HUES6 (cell line): Measurements from ENCODE around the gene ZFC3H1.
A peak's percentile ranks its signal among the peaks of the same experiment; 100 is the strongest.

Experiments
- H3K27ac ChIP-seq: 2 replicates; pipeline ENCODE4 v1.7.0; 2013; ENCODE audit warnings: low read depth, mild to moderate bottlenecking, low read length, inconsistent platforms
- H3K27me3 ChIP-seq: 2 replicates; pipeline ENCODE4 v1.6.1; 2013; ENCODE audit warnings: low read length; ENCODE audit not compliant: control insufficient read depth, insufficient read depth
- H3K36me3 ChIP-seq: 2 replicates; pipeline ENCODE4 v1.6.1; 2013; ENCODE audit warnings: low read length; ENCODE audit not compliant: control insufficient read depth, insufficient read depth
- H3K4me1 ChIP-seq: 2 replicates; pipeline ENCODE4 v1.6.1; 2013; ENCODE audit warnings: low read length; ENCODE audit not compliant: control insufficient read depth, insufficient read depth
- H3K4me3 ChIP-seq: 2 replicates; pipeline ENCODE4 v1.5.1; 2013; ENCODE audit warnings: low read depth, low read length
- H3K9ac ChIP-seq: one replicate; pipeline ENCODE4 v1.6.1; 2013; ENCODE audit warnings: mild to moderate bottlenecking, low read length
- H3K9me3 ChIP-seq: 2 replicates; pipeline ENCODE4 v1.6.1; 2013; ENCODE audit warnings: low read depth, low read length; ENCODE audit not compliant: control insufficient read depth, insufficient read depth

The ZFC3H1 gene

GRCh38 chr12:71671816-71672215, 8.2 kb upstream of the ZFC3H1 start:
- no peak overlapping the region for H3K27ac ChIP-seq
- H3K36me3 ChIP-seq = no peaks in the 10 kb centered on the region

GRCh38 chr12:71671311-71671710, 7.7 kb upstream of the ZFC3H1 start:
- H3K36me3 ChIP-seq = no peaks in the 10 kb centered on the region
- no peaks in the 10 kb centered on the region for H3K27me3 ChIP-seq
- H3K9me3 ChIP-seq = no peaks in the 10 kb centered on the region
- no peak overlapping the region for H3K9ac ChIP-seq
- H3K27ac ChIP-seq = no peak overlapping the region
- peaks cover 6% of the 10 kb centered on the region; the same call in 1 of the 2 replicates for H3K4me1 ChIP-seq
- no peak overlapping the region for H3K4me3 ChIP-seq

More at GRCh38 chr12:71671816-71672215, 8.2 kb upstream of the ZFC3H1 start:
- Histone ChIP-seq H3K4me1 (peaks cover 6% of the 10 kb centered on the region; the same call in 1 of the 2 replicates), H3K4me3 (no peak overlapping the region), H3K9ac (no peak overlapping the region), H3K9me3 (no peaks in the 10 kb centered on the region), H3K27me3 (no peaks in the 10 kb centered on the region)

GRCh38 chr12:71666259-71666658, 2.6 kb upstream of the ZFC3H1 start:
- Histone ChIP-seq H3K36me3 (no peaks in the 10 kb centered on the region), H3K4me3 (no peak overlapping the region), H3K9ac (no peak overlapping the region), H3K27ac (no peak overlapping the region), H3K4me1 (no peaks in the 10 kb centered on the region), H3K27me3 (no peaks in the 10 kb centered on the region), H3K9me3 (no peaks in the 10 kb centered on the region)

DNA sequence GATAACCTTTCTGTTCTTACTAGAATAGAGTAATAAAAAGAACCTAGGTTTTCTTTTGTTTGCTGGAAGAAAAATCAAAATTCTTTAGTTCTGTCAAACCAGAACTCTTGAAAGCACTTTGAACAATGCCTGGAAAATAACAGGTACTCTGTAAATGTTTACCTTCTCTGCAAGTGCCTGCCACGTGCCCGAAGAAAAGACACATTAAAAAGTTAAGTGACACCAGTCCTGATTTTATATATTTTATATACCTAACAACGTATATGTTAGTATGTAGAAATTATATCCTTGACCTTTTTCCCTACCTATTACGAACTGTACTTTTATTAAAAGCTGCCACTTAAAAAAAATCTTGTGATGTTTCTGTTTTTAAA, 1.4 kb upstream of the ZFC3H1 start:
- H3K9ac ChIP-seq = peak overlapping the region; percentile 94
- H3K36me3 ChIP-seq = peaks cover 4% of the 10 kb centered on the region
- no peaks in the 10 kb centered on the region for H3K4me1 ChIP-seq
- no peaks in the 10 kb centered on the region for H3K27me3 ChIP-seq
- no peaks in the 10 kb centered on the region for H3K9me3 ChIP-seq
- H3K4me3 ChIP-seq = peak overlapping the region; percentile 94
- H3K27ac ChIP-seq = peak overlapping the region; percentile 87; the same call in 1 of the 2 replicates

- Histone ChIP-seq H3K4me1 (no peaks in the 10 kb centered on the region), H3K9ac (peak overlapping the region; percentile 94), H3K27ac (peak overlapping the region; percentile 87), H3K4me3 (peak overlapping the region; percentile 94), H3K9me3 (no peaks in the 10 kb centered on the region), H3K36me3 (peaks cover 9% of the 10 kb centered on the region), H3K27me3 (no peaks in the 10 kb centered on the region)
These were observed 902 bp upstream of the ZFC3H1 start for GRCh38 chr12:71664411-71665089.

GRCh38 chr12:71662849-71663560, 643 bp downstream of the ZFC3H1 start:
- peaks cover 24% of the 10 kb centered on the region for H3K36me3 ChIP-seq
- no peaks in the 10 kb centered on the region for H3K27me3 ChIP-seq
- peak overlapping the region; percentile 70; the same call in 1 of the 2 replicates for H3K27ac ChIP-seq
- no peaks in the 10 kb centered on the region for H3K9me3 ChIP-seq
- no peaks in the 10 kb centered on the region for H3K4me1 ChIP-seq
- H3K4me3 ChIP-seq = peak overlapping the region; percentile 94
- H3K9ac ChIP-seq = peak overlapping the region; percentile 94

DNA sequence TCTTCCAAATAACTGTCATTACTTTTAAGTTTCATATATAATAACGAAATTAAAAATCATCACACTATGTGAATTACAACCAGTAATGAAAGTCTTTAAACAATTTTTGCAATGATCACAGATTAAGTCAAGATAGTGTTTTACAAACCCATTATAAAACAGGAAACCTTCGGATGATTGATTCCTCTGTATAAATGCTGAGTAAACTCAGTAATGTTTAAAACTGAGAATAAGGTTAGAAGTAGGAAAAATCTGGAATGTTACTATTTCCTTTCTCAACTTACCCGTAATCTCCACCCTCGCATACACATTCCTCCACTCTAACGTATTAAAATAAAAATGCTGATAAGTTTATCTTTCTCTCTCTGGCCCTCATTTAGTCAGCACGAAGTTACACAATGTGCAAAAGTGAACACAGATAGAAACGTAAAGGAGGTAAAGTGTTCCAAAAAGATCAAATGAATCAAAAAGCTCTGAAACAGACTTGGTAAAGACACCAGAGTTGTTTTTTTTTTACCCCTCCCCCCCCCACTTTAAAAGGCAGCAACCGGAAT, 1.6 kb downstream of the ZFC3H1 start:
- Histone ChIP-seq H3K9me3 (no peaks in the 10 kb centered on the region), H3K27ac (no peak overlapping the region), H3K4me3 (peak overlapping the region; percentile 94)

DNA sequence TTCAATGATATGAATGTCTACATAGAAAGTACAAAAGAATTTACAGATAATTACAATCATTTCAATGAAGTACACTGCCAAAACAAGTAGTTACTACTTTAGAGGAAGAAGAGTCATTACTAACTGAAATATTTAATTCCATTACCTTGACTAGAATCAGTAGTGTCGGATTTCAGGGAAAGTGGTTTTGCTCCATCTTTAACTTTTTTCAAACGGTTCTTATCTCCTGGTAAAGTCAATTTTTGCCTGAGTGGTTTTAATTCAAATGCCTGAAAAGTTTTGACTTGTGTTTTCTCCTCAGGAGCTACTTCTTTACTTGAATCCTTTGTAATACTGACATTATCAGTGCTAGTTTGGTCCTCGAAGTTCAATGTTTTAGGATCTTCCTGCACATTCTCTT, 6.9 kb downstream of the ZFC3H1 start:
- Histone ChIP-seq H3K36me3 (peaks cover 83% of the 10 kb centered on the region), H3K9ac (no peak overlapping the region), H3K4me3 (no peak overlapping the region), H3K4me1 (no peaks in the 10 kb centered on the region), H3K27ac (no peak overlapping the region), H3K9me3 (peaks cover 4% of the 10 kb centered on the region; the same call in 1 of the 2 replicates), H3K27me3 (no peaks in the 10 kb centered on the region)

More for the DNA sequence above, 1.6 kb downstream of the ZFC3H1 start:
- H3K27me3 ChIP-seq = no peaks in the 10 kb centered on the region
- peak overlapping the region; percentile 94 for H3K9ac ChIP-seq
- no peaks in the 10 kb centered on the region for H3K4me1 ChIP-seq
- peaks cover 33% of the 10 kb centered on the region for H3K36me3 ChIP-seq

- H3K9ac ChIP-seq = no peak overlapping the region
- H3K27me3 ChIP-seq = no peaks in the 10 kb centered on the region
- no peaks in the 10 kb centered on the region for H3K4me1 ChIP-seq
- H3K9me3 ChIP-seq = peaks cover 4% of the 10 kb centered on the region; the same call in 1 of the 2 replicates
- H3K27ac ChIP-seq = no peak overlapping the region
- no peak overlapping the region for H3K4me3 ChIP-seq
- peaks cover 92% of the 10 kb centered on the region for H3K36me3 ChIP-seq
These were observed 7.7 kb downstream of the ZFC3H1 start for GRCh38 chr12:71655907-71656306.

DNA sequence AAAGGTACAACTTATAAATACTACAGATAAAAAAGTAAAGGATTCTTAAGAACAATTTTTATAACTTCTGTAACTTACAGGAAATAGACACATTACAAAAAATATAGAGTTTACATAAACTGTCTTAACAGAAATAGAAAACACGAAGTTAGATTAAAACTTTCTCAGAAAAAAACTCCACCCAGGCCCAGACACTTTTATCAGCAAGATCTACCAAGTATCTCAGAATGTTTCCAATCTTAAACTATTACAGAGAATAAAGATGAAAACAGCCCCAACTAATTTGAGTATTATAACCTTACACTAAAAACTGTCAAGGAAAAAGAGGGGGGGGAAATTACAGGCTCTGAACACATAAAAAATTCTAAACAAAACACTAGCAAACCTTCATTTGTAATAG, 8.2 kb downstream of the ZFC3H1 start:
- peaks cover 96% of the 10 kb centered on the region for H3K36me3 ChIP-seq
- H3K4me1 ChIP-seq = no peaks in the 10 kb centered on the region
- no peak overlapping the region for H3K27ac ChIP-seq
- H3K9me3 ChIP-seq = peaks cover 4% of the 10 kb centered on the region; the same call in 1 of the 2 replicates
- H3K27me3 ChIP-seq = no peaks in the 10 kb centered on the region
- no peak overlapping the region for H3K4me3 ChIP-seq
- H3K9ac ChIP-seq = no peak overlapping the region

DNA sequence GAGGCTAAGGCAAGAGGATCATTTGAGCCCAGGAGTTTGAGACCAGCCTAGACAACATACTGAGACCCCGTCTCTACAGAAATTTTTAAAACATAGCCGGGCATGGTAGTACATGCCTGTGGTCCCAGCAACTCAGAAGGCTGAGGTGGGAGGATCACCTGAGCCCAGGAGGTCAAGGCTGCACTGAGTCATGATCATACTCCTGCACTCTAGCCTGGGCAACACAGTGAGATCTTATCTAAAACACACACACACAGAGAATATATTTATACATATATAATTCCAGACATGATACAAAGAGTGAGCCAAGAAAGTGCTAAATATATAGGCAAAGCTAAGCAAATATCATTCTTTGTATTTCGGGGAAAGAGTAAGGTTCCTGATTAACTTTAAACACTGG, 9.4 kb downstream of the ZFC3H1 start:
- Histone ChIP-seq H3K4me1 (no peaks in the 10 kb centered on the region), H3K27ac (no peak overlapping the region), H3K36me3 (peaks cover 96% of the 10 kb centered on the region), H3K9me3 (peaks cover 4% of the 10 kb centered on the region; the same call in 1 of the 2 replicates), H3K27me3 (no peaks in the 10 kb centered on the region), H3K9ac (no peak overlapping the region), H3K4me3 (no peak overlapping the region)
